ENCODE data around the gene GPR6.

- TF ChIP-seq CTCF (conservative IDR thresholded peaks at IDR 0.05) (no peak), EZH2 (IDR thresholded peaks at IDR 0.05; ENCODE audit: low read depth) (no peak)
Observed at GRCh38 chr6:109991201-109992101, 13.3 kb downstream of the GPR6 start.
